CD4-positive, alpha-beta T cell treated with Interleukin-6 at 100 ng/mL for 8 hours (primary cell): ENCODE measurements around the gene ASB16.
A peak's percentile ranks its signal among the peaks of the same experiment; 100 is the strongest.

Source experiments
- DNase-seq: peaks from one replicate; pipeline ENCODE4 v3.0.0-alpha.2; 2020; ENCODE audit warnings: mixed read lengths, low spot score

Gene ASB16

GRCh38 chr17:44210342-44211192, 40.1 kb downstream of the ASB16 start:
- DNase-seq, result peak; percentile 91

- DNase-seq, result no peak
Measured at GRCh38 chr17:44211281-44212265, 41.1 kb downstream of the ASB16 start.

DNA sequence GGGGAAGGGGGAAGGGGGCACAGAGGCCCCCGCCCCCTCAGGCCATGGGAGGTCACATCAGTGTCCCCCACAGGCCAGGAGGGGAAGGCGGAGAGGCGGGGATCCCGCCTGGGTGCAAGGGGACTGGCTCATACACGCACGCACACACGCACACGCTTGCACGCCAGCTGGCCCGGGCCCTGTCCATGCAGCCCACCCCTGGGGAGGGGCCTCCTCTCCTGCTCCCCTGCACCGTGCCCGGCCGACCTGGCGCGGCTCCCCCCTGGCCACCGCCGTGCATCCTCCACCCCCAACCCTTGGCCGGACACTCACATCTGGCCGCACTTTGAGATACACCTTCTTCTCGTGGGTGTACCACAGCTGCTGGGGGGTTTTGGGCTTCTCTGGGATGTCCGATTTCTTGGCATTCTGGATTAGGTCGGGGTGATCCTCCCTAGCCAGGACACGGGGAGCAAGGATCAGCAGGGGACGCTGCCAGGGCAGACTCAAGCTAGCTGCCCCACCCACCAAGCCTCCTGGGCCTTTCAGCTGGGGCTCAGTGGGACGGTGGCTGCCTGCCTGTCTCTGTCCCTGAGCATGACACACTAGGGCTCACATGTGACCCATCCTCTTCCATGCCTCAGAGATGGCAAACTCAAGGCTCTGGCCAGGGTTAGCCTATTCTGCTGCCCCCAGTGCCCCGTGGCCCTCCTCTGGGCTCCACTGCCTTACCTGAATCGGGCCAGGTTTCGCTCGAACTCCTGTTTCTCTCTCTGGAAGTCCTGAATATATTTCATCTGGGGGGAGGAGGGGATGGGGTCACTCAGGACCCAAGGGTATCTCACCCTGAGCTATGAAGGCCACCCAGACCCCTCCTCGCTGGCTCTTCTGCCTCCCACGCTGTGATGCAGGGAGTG, 42.3 kb downstream of the ASB16 start:
- no peak for DNase-seq

- DNase-seq, result no peak
Measured at GRCh38 chr17:44213403-44214229, 43.1 kb downstream of the ASB16 start.

DNA sequence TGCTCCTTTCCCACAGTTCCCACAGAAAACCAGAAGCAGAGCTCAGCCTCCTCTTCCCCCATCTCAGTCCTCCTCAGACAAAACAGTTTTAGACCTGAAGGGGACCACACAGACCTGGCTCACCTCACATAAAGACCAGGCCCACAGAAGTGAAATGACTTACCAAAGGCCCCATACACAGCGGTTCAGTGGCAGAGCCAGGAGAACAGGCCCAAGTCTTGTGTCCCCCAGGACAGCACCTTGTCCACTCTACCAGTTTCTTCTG, 43.7 kb downstream of the ASB16 start:
- no peak for DNase-seq

- DNase-seq, result no peak
Measured at GRCh38 chr17:44214896-44215295, 44.4 kb downstream of the ASB16 start.

DNA sequence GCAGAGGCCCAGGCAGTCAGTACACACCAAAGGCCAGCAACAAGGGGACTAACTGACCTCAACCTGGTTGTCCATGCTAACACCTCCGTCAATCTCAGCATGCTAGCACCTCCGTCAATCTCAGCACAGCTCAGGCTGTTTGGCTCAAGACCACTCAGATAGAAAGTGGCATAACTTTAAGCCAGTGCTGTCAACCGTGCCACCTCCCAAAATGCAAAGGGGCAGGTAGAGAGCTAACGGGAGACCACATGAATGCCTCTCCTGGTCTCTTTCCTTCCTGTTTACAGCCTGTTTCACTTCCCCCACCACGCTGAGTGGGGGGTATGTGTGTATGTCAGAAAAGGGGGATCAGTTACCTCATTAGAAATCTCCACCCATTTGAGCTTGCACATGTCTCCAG, 45.7 kb downstream of the ASB16 start:
- DNase-seq, result peak; percentile 68

DNA sequence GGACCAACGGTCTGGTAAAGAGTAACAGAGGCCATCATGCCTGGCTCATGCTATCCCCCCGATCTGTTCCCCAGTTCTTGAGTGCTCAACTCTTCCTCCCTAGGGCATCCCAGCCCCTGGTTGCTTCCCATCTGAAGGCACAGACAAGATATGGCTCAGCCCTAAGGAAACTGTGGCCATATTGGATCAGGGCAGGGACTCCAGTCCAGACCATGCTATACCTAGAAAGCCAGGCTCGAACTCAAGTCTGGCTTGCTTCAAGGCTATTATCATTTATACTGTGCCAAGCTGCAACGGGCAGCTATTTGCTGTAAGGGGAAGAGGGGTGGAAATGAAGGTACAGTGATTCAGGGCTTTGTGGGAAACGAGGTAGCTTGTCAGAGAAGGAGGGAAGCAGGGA, 46.2 kb downstream of the ASB16 start:
- no peak for DNase-seq

DNA sequence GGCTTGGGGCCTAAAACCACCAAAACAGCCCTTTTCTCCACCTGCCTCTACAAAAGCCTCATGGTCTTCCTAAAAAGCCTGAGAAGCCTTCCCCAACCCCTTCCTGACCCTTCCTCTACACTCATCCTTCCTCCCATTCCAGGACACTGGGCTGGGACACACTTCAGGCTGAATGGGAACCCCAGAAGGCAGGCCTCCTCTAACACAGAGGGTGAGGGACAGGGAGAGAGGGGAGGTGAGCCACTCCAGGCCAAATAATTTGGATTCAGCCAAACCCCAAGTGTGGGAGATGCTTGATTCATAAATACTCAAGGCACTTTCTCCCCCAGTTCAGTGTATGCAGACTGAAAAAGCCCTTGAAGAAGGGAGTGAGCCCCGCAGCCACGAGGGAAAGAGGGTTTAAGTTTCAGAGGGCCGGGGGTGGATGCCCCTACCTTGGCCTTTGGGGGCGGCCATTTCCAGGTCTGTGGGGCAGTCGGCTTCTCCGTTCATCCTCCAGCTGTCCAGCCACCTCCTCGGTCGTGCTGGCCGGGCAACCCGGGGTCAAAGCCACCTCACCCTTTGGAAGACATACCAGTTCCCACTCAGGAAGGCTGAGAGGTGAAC, 47.3 kb downstream of the ASB16 start:
- no peak for DNase-seq

DNA sequence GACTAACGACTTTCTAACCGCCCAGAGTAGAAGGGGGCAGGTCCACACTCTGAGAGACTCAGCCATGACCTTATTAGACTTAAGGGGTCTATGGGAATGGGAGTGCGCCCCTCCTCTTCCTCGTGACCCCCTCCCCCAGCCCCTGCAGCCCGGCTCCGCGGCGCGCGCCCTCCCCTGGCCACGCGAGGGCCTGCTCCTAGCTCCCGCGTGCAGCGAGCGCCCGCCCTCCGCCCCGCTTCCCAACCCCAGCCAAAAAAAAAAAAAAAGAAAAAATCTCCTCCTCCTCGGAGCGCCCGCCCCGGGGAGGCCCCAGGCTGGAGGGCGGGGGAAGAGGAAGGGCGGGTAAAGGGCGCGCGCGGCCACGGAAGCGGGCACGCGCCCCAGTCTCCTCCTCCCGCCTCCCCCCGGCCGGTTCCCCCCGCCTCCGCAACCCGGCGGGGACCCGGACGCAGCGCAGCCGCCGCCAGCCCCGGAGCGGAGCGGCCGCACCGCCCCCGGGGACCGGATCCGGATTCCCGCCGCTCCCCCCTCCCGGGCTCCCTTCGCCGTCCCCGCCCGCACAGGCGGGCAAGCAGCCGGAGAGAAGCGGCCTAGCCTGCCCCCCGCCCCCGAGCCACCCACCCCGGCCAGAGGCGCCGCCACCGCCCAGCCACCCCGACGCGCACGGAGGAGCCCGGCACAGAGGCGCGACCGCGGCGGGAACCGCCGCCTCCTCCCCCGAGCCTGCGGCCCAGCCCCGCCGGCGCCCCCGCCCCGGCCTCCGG, 48.0 kb downstream of the ASB16 start:
- peak; percentile 90 for DNase-seq

DNA sequence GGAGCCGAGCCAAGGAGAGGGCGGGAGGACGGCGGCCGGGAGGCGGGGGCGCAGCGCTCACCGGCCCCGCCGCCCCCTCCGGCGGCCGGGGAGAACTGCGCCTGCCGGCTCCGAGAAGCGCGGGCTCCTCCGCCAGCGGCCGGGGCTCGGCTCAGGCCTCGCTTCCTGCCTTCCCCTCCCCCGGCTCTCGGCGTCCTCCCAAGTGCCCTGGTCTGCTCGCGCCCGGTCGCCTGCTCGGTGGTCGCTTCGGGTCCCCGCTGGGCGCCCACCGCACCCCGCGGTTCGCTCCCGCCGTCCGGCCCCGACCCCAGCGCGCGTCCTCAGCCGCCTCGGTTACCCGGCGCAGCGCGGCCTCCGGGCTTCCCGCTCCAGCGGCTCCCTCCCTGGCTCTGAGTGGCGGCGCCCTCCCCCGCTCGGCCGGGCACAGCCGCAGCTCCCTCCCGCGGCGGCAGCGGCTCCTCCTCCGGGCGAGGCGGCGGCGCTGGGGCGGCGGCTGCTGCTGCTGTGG, 48.7 kb downstream of the ASB16 start:
- peak; percentile 55 for DNase-seq

DNA sequence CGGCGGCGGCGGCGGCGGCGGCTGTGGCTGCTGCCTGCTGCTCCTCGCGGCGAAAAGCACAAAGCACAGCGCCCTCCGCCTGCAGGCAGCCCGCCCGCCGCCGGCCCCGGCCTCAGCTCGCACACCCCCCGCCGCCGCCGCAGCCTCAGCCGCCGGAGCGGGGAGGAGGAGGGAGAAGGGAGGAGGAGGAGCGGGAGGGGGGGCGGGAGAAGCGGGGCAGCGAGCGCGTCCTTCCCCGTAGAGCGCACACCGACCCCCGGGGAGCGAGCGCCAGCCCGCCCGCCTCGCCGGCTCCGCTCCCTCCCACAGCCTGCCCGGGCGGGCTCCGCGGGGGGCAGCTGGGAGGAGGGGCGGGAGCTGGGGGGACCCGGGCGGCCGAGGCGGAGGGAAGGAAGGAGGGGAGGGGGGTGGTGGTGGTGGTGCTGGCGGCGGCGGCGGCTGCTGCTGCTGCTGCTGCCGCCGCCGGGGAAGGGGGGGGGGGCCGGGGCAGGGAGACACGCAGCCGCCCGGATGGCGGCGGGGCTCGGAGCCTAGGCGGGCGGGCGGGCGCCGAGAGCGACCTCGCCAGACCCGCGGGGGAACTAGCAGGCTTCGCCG, 49.2 kb downstream of the ASB16 start, which contains the start of gene UBTF:
Gene UBTF (minus strand): TSS at position 60 of the 597 bp plus-strand sequence. CDS start 1,446 bp downstream, outside the sequence.
- DNase-seq, result peak; percentile 78

DNA sequence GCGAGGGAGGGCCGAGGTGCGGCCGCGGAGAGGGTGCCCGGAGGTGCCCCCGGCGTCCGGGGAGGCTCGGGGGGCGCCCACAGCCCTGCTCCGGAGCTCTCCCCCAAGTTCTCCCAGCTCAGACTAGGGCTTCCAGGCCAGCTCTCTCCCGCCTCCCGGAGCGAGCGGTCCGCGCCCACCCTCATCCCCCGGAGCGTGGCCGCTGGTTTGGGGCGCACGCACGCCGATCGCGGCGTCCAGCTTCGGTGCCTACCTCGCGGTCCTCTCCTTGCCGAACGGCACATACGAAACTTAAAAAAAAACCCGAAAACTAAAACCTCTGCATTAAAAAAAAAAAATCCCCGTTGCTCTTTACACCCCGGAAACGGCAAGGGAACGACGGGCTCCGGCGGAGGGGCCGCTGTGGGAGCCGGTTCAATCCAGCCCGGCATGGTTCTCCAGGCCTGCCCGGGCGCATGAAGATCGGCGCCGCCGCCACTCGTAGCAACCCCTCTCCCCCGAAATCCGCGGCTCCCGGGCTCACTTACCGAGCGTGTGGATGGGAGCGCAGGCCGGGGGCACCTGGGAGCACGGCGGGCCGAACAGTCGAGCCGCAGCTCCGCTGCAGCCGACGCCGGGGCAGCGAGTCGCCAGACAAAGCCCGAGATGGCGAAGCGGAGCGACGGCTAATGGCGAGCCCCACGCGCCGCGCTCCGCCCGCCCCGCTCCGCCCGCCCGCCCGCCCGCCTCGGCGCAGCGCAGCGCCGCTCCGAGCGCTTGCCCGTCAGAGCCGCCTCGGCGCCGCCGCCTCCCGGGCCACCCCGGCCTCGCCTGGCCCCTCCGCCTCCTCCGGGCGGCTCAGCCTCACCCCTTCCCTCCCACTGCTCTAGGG, 49.9 kb downstream of the ASB16 start:
- peak; percentile 47 for DNase-seq

GRCh38 chr17:44221084-44221861, 50.8 kb downstream of the ASB16 start:
- peak; percentile 62 for DNase-seq

GRCh38 chr17:44221862-44222111, 51.3 kb downstream of the ASB16 start:
- DNase-seq, result no peak

GRCh38 chr17:44222112-44222869, 51.8 kb downstream of the ASB16 start:
- DNase-seq, result peak; percentile 39

DNA sequence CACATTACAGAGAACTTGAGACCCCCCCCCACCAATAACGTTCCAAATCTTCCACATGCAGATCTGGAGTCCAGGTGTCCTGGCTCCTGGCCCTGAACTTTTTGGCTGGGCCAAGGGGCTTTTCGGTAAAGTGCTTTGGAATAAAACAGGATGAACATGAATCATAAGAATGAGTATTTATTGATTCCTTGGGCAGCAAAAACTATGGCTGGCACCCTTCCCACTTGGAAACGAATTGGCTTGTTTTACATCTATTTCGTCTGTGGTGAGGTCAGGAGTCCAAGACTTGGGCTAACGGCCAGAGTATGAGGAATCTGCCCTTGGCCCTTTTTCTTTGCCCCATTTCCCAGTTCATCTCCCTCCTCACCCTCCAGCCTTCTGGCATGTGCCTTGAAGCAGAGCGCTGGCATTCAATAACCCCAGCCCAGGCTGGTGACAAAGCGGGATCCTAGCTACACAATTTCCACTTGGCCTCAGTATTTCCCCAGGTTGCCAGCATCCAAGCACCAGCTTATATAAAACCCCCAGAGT, 53.1 kb downstream of the ASB16 start:
- no peak for DNase-seq
